GM21529 (cell line): ENCODE measurements around the gene CCDC171.
"Not testable (repeated sequence)": the region's sequence is repeated elsewhere in the genome, so short reads cannot be mapped to it uniquely, and the experiment has no call there.

ENCODE experiments used
- ATAC-seq: cut with Tn5 transposase; IDR thresholded peaks from one replicate; pipeline ENCODE4 v1.9.1; 2021; ENCODE audit not compliant: unreplicated experiment

Gene CCDC171

DNA sequence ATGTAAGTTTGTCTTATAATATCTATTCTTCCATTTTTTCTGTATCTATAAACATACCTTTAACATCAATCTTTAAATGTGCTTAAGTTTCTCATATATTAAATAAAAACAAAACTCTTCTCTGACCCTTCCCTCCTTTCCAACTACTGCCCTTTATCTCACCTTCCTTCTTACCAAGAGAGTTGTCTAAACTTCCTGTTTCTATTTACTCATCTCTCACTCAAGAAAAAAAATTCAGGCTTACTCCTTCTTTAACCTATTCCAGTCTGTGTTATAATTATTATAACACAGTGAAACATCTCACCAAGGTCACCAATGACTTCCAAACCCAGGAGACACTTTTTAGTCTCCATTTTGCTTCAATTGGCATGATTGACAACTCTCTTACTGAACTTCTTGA, 140.9 kb downstream of the CCDC171 start:
- no peak for ATAC-seq

DNA sequence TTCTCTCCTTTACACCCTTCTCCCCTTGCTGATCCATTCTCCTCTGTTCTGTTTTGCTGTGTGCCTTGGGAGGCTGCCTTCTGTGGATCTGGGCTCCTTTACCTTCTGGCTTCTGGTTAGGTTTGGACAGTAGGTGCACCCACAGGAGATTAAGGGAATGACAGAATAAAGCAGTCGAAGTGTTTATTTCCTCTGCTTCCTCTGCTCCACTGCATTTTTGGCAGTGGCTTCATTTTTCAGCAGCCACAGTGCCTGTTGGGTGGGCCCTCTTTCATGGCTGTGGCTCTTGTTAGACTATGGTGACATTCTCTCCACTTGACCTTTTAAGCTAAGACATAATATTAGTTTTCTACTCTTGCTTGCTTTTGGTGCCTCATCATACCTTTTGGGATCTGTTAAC, 144.1 kb downstream of the CCDC171 start:
- no peak for ATAC-seq

DNA sequence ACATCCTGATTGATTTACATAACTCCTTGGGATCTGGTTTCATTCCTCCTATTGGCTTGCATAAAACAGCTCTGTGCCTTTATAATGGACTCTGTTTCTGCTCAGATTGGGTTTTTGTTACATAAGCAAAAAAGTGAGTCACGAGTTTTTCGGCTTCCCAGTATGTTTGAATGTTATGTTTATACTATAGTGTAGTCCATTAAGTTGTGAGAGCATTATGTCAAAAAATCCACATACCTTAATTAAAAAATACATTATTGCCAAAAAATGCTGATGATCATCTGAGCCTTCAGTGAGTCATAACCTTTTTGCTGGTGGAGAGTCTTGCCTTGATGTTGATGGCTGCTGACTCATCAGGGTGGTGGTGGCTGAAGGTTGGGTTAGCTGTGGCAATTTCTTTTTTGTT, 144.6 kb downstream of the CCDC171 start:
- ATAC-seq, result no peak

DNA sequence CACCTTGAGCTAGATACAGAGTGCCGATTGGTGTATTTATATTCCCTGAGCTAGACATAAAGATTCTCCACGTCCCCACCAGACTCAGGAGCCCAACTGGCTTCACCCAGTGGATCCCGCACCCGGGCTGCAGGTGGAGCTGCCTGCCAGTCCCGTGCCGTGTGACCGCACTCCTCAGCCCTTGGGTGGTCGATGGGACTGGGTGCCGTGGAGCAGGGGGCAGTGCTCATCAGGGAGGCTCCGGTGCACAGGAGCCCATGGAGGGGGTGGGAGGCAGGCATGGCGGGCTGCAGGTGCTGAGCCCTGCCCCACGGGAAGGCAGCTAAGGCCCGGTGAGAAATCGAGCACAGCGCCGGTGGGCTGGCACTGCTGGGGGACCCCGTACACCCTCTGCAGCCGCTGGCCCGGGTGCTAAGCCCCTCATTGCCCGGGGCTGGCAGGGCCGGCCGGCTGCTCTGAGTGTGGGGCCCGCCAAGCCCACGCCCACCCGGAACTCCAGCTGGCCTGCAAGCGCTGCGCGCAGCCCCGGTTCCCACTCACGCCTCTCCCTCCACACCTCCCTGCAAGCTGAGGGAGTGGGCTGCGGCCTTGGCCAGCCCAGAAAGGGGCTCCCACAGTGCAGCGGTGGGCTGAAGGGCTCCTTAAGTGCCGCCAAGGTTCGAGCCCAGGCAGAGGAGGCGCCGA, 147.2 kb downstream of the CCDC171 start:
- ATAC-seq, result not testable (repeated sequence)

DNA sequence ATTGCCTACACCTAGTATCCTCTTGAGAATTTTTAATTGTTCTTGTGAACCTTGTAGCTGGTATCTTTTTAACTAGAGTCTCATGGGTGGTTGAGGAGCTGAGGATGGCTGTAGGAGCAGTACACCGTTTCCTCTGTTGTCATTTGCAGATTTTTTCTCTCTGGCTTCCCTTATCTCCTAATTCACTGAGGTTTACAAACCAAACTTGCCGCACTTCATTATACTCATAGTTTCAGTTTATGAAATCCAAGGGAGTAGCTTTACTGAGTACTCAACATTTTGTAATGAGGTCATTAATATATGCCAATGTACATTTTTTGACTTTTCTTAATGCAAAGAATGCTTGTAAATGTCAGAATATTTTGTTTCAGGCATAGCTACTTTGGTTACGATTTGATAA, 154.2 kb downstream of the CCDC171 start:
- no peak for ATAC-seq

DNA sequence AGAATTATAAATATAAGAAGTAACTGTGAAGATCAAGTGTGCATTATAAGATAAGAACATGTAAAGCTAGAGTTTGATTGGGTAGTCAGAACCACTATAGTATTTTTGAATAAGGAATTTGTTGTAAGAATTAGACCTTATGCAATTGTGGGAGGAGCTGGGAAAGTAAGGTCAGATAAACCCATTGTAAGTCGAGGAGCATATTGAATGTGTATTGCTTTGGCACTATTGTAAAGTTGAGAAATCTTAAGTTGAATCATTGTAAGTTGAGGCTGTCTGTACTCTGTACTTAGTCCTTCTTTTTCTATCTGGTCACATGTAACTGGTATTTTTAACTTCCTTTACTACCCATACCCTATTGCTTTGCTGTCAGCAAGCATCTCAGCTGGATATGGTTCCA, 158.7 kb downstream of the CCDC171 start:
- no peak for ATAC-seq

DNA sequence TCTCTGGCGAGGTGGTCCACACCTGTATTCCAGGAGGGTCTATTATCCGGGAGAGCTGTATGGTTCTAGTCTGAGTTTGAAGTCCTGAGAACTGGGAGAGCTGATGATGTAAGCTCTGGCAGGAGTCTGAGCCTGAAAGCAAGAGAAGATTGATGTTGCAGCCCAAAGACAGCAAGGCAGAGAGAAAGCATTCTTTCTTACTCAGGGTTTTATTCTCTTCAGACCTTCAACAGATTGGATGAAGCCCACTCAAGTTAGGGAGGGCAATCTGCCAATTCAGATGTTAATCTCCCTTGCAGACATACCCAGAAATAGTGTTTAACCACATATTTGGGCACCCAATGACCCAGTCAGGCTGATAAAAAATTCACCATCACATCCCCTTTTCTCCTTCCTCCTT, 159.1 kb downstream of the CCDC171 start:
- no peak for ATAC-seq

DNA sequence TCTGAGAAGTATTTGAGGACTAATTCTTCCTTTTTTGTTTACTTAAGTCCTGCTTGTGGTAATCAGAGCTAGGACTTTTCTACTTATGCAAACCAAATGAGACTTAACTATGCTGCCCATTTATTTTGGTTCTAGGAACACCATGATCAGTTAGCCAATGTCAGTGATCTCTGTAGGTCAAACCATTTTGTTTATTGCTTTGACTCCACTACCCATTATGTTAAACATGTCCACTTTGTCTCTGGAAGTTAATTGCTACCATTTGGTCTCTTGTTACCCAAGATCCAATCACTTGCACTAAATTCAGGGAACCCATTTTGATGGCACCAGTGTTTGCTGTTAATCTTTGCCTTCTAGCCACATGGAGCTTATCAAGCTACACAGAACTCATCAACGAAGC, 161.9 kb downstream of the CCDC171 start:
- ATAC-seq, result no peak

DNA sequence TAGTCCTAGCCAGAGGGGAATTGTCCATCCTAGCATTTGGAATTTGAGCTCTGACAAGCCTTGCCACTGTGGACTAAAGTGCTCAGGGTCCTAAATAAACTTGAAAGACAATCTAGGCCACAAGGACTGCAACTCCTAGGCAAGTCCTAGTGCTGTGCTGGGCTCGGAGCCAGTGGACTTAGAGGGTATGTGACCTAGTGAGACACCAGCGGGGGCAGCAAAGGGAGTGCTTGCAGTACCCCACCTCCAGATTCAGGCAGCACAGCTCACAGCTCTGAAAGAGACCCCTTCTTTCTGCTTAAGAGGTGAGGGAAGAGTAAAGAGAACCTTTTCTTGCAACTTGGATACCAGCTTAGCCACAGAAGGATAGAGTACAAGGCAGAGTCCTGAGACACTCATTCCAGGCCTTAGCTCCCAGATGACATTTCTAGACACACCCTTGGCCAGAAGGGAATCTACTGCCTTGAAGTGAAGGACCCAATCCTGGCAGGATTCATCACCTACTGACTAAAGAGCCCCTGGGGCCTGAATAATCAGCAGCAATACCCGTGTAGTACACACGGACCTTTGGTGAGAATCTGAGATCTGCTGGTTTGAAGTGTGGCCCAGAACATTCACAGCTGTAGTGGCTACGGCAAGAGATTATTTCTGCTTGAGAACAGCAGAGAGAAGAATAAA, 164.6 kb downstream of the CCDC171 start:
- ATAC-seq, result no peak

DNA sequence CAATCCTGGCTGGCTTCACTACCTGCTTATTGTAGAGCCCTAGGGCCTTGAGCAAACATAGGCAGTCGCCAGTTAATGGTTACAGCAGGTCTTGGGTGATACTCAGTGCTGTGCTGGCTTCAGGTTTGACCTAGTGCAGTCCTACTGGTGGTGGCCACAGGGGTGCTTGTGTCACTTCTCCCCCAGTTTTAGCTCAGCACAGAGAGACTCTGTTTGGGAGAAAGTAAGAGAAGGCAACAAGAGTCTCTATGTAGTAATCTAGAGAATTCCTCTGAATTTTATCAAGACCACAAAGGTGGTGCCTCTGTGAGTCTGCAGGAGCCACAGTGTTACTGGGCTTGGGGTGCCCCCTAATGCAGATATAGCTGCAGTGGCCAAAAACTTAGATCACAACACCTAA, 165.6 kb downstream of the CCDC171 start:
- no peak for ATAC-seq

DNA sequence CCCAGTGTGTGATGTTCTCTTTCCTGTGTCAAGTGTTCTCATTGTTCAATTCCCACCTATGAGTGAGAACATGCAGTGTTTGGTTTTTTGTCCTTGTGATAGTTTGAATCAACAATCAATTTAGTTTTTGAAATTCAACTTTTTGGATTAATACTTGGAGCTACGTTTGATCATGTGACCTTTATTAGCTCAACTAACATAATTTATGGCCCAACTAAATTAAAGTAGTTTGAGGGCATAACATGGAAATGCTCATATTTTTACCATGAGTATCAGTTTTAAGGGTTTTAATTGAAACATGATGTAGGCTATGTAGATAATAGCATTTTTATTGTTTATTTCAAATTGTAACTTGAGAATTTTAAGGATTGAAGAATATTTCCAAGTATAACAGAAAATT, 168.0 kb downstream of the CCDC171 start:
- no peak for ATAC-seq

DNA sequence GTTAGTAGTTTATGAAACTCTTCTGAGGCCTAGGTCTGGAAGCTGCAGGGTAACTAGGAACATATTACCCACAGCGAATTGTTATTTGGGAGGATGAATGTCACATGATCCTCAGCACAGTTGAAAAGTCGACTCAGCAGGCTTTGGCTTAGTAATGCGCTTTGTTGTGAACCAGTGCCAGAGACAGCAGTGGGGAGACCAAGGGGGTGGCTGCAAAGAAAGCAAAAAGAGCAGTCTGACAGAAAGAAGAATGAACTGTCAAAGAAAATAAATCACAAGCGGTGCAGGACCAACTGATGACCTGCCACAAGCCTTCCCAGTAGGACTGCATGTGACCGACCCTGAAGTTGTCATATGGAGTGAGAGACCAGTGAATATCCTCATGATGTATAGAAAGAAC, 170.0 kb downstream of the CCDC171 start:
- ATAC-seq, result no peak

DNA sequence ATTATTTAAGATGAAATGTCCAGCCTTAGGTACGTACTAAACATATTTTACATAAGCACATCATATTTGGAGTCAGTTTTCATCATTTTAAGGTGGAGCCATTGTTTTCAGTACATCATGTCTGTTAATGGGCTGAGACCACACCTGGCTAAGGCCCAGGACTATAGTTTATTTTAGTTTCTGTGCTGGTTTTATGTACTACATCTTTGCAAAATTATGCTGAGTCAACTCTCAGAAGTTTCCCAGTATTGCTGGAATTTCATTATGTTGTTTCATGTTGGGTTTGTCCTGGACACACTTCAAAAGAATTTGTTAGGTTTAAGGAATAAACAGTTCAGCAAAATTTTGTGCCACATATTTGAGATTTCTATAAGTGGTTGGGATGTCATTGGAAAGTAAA, 171.2 kb downstream of the CCDC171 start:
- ATAC-seq, result no peak

DNA sequence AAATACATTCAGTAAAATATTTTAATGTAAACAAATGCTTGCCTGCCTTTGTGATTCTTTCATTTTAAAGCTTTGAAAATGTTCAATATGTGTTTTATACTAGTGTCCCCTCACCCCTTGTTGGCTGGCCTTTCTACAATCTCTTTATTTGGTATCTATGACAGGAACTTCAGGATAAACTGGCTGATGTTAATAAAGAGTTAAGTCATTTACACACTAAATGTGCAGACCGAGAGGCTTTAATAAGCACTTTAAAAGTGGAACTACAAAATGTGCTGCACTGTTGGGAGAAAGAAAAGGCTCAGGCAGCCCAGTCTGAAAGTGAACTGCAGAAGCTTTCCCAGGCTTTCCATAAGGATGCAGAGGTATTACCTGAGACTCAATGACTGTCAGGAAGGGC, 171.8 kb downstream of the CCDC171 start:
- no peak for ATAC-seq

DNA sequence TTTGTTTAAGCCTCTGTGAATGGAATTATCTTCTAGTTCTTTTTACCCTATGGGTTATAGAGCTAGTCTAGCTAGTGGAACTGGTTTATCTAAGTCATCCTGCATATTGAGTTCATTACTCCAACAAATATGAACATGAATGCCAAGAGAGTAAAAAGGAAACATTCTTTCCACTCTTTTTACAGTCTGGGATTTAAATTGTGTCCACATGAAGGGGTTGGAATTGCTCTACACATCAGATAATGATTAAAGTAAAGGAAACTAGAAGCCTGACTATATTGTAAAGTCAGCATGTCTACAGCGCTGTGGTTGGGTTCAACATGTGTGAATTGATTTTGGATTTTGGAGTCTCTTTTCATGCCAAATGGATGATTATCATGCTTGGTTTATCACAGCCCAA, 173.1 kb downstream of the CCDC171 start:
- no peak for ATAC-seq

DNA sequence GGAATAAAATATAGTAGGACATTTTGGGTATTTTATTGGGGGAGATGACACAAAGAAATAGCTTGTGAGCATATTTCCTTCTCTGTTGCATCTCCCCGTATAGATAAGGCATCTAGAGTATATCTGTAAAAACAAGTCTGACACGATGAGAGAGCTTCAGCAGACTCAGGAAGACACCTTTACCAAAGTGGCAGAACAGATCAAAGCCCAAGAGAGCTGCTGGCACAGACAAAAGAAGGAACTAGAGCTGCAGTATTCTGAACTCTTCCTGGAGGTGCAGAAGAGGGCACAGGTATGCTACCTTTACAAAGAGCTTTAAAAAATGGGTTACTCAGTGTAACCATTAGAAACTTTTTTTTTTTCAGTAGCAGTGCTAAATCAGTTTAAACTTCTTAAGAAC, 176.7 kb downstream of the CCDC171 start:
- ATAC-seq, result no peak

DNA sequence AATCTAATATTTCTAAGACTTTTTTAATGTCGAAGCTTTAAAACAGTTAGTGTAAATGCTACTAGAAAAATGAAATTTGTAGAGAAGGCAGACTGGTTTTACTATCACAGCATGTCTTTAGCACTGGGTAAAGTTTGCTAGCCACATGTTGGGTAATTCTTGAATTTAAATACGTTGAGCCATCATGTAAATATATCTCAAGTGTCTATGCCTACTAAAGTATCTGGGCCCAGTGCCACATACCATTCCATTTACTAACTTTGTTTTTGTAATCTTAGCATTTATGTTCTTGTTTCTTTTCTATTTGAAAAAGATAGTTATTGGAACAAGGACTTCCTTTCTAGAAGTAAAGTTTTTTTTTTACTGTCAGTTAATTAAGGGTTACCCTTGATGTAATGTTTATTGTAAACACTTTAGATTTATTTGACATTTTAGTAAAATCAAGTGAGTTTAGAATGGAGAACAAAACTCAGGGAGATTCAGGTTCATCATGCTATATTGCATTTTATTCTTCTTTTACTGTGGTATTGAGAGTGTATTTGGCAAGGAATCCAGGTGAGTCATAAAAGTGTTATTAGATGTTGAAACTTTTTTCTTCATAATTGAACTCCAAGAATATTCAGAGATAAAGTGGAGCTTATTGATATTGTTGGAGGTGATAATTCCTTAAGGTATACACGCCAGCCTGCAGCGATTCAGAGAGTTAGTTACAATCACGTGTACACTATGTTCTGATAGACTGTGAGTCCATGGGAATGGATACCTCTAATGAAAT, 182.4 kb downstream of the CCDC171 start:
- no peak for ATAC-seq

DNA sequence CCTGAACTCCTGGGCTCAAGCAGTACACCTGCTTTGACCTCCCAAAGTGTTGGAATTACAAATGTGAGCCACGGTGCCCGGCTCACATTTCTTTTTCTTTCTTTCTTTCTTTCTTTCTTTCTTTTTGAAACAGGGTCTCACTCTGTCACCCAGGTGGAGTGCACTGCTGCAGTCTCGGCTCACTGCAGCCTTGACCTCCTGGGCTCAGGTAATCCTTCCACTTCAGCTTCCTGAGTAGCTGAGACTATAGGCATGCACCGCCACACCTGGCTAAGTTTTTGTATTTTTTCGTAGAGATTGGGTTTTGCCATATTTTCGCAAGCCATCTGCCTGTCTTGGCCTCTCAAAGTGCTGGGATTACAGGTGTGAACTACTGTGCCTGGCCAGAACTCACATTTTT, 183.7 kb downstream of the CCDC171 start:
- no peak for ATAC-seq

DNA sequence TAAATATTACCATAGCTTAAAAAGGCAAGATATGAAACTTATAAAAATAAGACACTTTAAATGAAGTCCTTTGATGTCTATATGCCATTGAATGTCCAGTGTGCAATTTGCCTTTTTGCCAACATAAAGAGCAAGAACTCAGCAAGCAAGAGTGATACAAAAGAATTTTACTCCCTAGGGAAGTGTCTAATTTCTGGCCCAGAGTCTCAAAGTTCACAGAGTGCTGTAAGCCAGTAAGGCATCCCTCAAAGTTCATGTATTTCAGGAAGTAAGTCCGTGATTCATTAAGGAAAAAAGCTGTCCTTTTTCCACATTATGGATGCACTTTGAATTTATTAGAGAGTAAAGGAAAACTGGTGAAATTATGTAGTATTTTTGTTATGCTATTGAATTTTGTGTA, 185.2 kb downstream of the CCDC171 start:
- ATAC-seq, result no peak

DNA sequence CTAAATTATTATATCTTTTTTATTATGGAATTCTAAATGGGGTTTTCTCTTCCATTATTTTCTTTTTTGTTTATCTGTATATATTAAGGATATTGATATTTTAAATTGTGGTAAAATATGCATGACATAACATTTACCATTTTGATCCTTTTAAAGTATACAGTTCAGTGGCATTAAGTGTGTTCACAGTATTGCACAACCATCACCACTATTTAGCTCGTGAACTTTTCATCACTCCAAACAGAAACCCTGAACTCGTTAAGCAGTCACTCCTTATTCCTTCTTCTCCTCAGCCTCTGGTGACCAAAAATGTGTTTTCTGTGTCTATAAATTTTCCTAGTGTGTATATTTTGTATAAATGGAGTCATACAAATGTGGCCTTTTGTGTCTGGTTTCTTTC, 188.2 kb downstream of the CCDC171 start:
- no peak for ATAC-seq

DNA sequence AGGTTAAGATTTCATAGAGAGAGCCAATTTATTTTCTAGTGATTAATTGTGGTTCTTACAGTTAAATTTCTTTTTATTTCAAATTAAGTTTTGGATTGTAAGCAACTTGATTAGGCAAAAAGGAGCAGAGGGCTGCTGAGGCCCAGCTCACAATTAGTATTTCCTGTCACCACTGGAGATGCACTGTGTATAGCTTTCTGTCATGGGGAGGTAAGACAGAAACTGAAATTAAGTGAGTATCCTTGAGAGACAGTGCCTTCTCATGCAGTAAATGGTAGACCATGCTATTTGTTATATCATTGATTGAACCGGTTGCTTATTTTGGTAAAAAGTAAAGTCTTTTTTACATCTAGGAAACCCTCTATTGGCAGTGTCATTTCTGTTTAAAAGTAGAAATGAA, 190.7 kb downstream of the CCDC171 start:
- ATAC-seq, result peak; percentile 91

DNA sequence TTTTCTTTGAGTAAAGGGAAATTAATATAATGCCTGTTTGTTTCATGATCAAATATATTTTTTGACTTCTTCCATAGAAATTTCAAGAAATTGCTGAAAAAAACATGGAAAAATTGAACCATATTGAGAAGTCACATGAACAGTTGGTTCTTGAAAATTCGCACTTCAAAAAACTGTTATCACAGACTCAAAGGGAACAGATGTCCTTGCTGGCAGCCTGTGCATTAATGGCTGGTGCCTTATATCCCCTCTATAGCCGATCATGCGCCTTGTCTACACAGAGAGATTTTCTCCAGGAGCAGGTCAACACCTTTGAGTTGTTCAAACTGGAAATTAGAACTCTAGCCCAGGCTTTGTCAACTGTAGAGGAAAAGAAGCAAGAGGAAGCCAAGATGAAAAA, 191.4 kb downstream of the CCDC171 start:
- ATAC-seq, result no peak
